Hematopoietic multipotent progenitor cell treated with erythropoietin and hydrocortisone succinate and interleukin-3 and kit ligand, for 8 days (in vitro differentiated cells): Measurements from ENCODE around the gene UAP1L1.
"Not testable (repeated sequence)": the region's sequence is repeated elsewhere in the genome, so short reads cannot be mapped to it uniquely, and the experiment has no call there.

Source experiments
- DNase-seq: peaks from one replicate; pipeline ENCODE4 v3.0.0-alpha.2; 2015

UAP1L1 gene

GRCh38 chr9:137057545-137057944 lies 19.8 kb upstream of the UAP1L1 start:
- DNase-seq: no peak

GRCh38 chr9:137058521-137059234 lies 18.6 kb upstream of the UAP1L1 start:
- no peak for DNase-seq

- DNase-seq: no peak
Observed at GRCh38 chr9:137062384-137062783, 14.9 kb upstream of the UAP1L1 start.

GRCh38 chr9:137062798-137063197 lies 14.5 kb upstream of the UAP1L1 start:
- DNase-seq: not testable (repeated sequence)

GRCh38 chr9:137063311-137064026 lies 13.8 kb upstream of the UAP1L1 start:
- DNase-seq: no peak

- DNase-seq: peak; percentile 44
Observed at GRCh38 chr9:137064027-137064879, 13.1 kb upstream of the UAP1L1 start.

- no peak for DNase-seq
Observed at GRCh38 chr9:137064880-137065164, 12.5 kb upstream of the UAP1L1 start.

- no peak for DNase-seq
Observed at GRCh38 chr9:137065336-137065967, 11.9 kb upstream of the UAP1L1 start.

GRCh38 chr9:137066096-137066861 lies 11.0 kb upstream of the UAP1L1 start:
- no peak for DNase-seq

- DNase-seq: peak; percentile 90
Observed at GRCh38 chr9:137067860-137068538, 9.3 kb upstream of the UAP1L1 start.

- no peak for DNase-seq
Observed at GRCh38 chr9:137068539-137069507, 8.5 kb upstream of the UAP1L1 start.

GRCh38 chr9:137069508-137070091 lies 7.7 kb upstream of the UAP1L1 start:
- no peak for DNase-seq

- peak; percentile 94 for DNase-seq
Observed at GRCh38 chr9:137070201-137070905, 7.0 kb upstream of the UAP1L1 start, which contains the start of gene SAPCD2. Gene SAPCD2, minus strand, starts transcription at chr9:137070557. Its CDS starts 97 bp downstream, at chr9:137070460.

- DNase-seq: no peak
Observed at GRCh38 chr9:137070906-137071275, 6.4 kb upstream of the UAP1L1 start.

- no peak for DNase-seq
Observed at GRCh38 chr9:137071282-137071681, 6.0 kb upstream of the UAP1L1 start.

GRCh38 chr9:137073992-137074399 lies 3.3 kb upstream of the UAP1L1 start:
- DNase-seq: no peak

GRCh38 chr9:137074657-137075274 lies 2.6 kb upstream of the UAP1L1 start:
- DNase-seq: no peak

GRCh38 chr9:137075275-137075775 lies 2.0 kb upstream of the UAP1L1 start:
- no peak for DNase-seq

- DNase-seq: no peak
Observed at GRCh38 chr9:137076636-137077009, 694 bp upstream of the UAP1L1 start.
